Measurements from ENCODE around the gene PDE8B.

Gene PDE8B

GRCh38 chr5:77266291-77266690, 55.8 kb downstream of the PDE8B start:
- H2AK5ac ChIP-seq (ENCODE audit: low read depth, low read length), result no peak overlapping the region
- no peak overlapping the region for H3K4me3 ChIP-seq (ENCODE audit: low read length in 2 of 2)
- no peak overlapping the region for H2AFZ ChIP-seq (ENCODE audit: low read length)
- no CpG with 5 or more reads among the region's 2 CpGs for WGBS, 2 donors (ENCODE audit: extremely low coverage in 2 of 2, insufficient read length in 2 of 2, insufficient replicate concordance in 1 of 2)
- no peak overlapping the region for H3K14ac ChIP-seq (ENCODE audit: low read length)
- H3K27ac ChIP-seq (replicated peaks; ENCODE audit: low read length), result no peak overlapping the region
- no peak overlapping the region for H2BK12ac ChIP-seq (ENCODE audit: low read length)
- H3K9me3 ChIP-seq (replicated peaks in 1 of 2; ENCODE audit: control insufficient read depth in 2 of 2, insufficient read depth in 1 of 2, low read depth in 1 of 2, low read length in 2 of 2), result no peaks in the 10 kb centered on the region
- H2BK15ac ChIP-seq (ENCODE audit: low read length), result no peak overlapping the region
- H3K27me3 ChIP-seq (ENCODE audit: control insufficient read depth in 3 of 3, insufficient read depth in 3 of 3, low read depth in 1 of 3, low read length in 3 of 3), result no peaks in the 10 kb centered on the region
- no peaks in the 10 kb centered on the region for H3K4me1 ChIP-seq (ENCODE audit: control insufficient read depth in 2 of 2, insufficient read depth in 1 of 2, low read depth in 1 of 2, low read length in 2 of 2)
- no peak overlapping the region for H3K23ac ChIP-seq (ENCODE audit: low read depth, low read length, poor library complexity)
- no peaks in the 10 kb centered on the region for H3K36me3 ChIP-seq (replicated peaks in 1 of 2; ENCODE audit: control insufficient read depth in 2 of 2, insufficient read depth in 2 of 2, low read length in 2 of 2)
- DNase-seq (ENCODE audit: low spot score), result no peak
- H3K9ac ChIP-seq (ENCODE audit: low read depth, low read length, poor library complexity), result no peak overlapping the region
- H4K91ac ChIP-seq (ENCODE audit: low read depth, low read length, poor library complexity), result no peak overlapping the region
- H4K8ac ChIP-seq (ENCODE audit: low read depth, low read length), result no peak overlapping the region
- no peak overlapping the region for H3K18ac ChIP-seq (ENCODE audit: low read length)
- no peak overlapping the region for H3K4me2 ChIP-seq (ENCODE audit: insufficient read depth, low read length, poor library complexity, severe bottlenecking)
- no peak overlapping the region for H2BK5ac ChIP-seq (ENCODE audit: low read length)
- no peaks in the 10 kb centered on the region for H3K79me1 ChIP-seq (ENCODE audit: low read depth, low read length)
- H2BK120ac ChIP-seq (ENCODE audit: low read depth, low read length), result no peak overlapping the region
- H3K4ac ChIP-seq (ENCODE audit: low read length), result no peak overlapping the region

GRCh38 chr5:77267496-77267895, 57.0 kb downstream of the PDE8B start:
- Histone ChIP-seq H3K27ac (replicated peaks; ENCODE audit: low read length) (no peak overlapping the region), H3K27me3 (ENCODE audit: control insufficient read depth in 3 of 3, insufficient read depth in 3 of 3, low read depth in 1 of 3, low read length in 3 of 3) (no peaks in the 10 kb centered on the region), H2BK12ac (ENCODE audit: low read length) (no peak overlapping the region), H3K9me3 (replicated peaks in 1 of 2; ENCODE audit: control insufficient read depth in 2 of 2, insufficient read depth in 1 of 2, low read depth in 1 of 2, low read length in 2 of 2) (no peaks in the 10 kb centered on the region), H3K4ac (ENCODE audit: low read length) (no peak overlapping the region), H2AFZ (ENCODE audit: low read length) (no peak overlapping the region), H3K36me3 (replicated peaks in 1 of 2; ENCODE audit: control insufficient read depth in 2 of 2, insufficient read depth in 2 of 2, low read length in 2 of 2) (no peaks in the 10 kb centered on the region), H3K4me2 (ENCODE audit: insufficient read depth, low read length, poor library complexity, severe bottlenecking) (no peak overlapping the region), H2AK5ac (ENCODE audit: low read depth, low read length) (no peak overlapping the region), H4K91ac (ENCODE audit: low read depth, low read length, poor library complexity) (no peak overlapping the region), H3K9ac (ENCODE audit: low read depth, low read length, poor library complexity) (no peak overlapping the region), H4K8ac (ENCODE audit: low read depth, low read length) (no peak overlapping the region), H3K4me1 (ENCODE audit: control insufficient read depth in 2 of 2, insufficient read depth in 1 of 2, low read depth in 1 of 2, low read length in 2 of 2) (no peaks in the 10 kb centered on the region), H3K23ac (ENCODE audit: low read depth, low read length, poor library complexity) (no peak overlapping the region), H2BK5ac (ENCODE audit: low read length) (no peak overlapping the region), H3K4me3 (ENCODE audit: low read length in 2 of 2) (no peak overlapping the region), H3K18ac (ENCODE audit: low read length) (no peak overlapping the region), H3K79me1 (ENCODE audit: low read depth, low read length) (no peaks in the 10 kb centered on the region), H2BK15ac (ENCODE audit: low read length) (no peak overlapping the region), H2BK120ac (ENCODE audit: low read depth, low read length) (no peak overlapping the region), H3K14ac (ENCODE audit: low read length) (no peak overlapping the region)
- WGBS, 2 donors (ENCODE audit: extremely low coverage in 2 of 2, insufficient read length in 2 of 2, insufficient replicate concordance in 1 of 2), result no CpG with 5 or more reads among the region's 3 CpGs
- no peak for DNase-seq (ENCODE audit: low spot score)

GRCh38 chr5:77272206-77272605, 61.7 kb downstream of the PDE8B start:
- H3K27me3 ChIP-seq (ENCODE audit: control insufficient read depth in 3 of 3, insufficient read depth in 3 of 3, low read depth in 1 of 3, low read length in 3 of 3), result no peaks in the 10 kb centered on the region
- no peak overlapping the region for H3K27ac ChIP-seq (replicated peaks; ENCODE audit: low read length)
- no peak overlapping the region for H2AFZ ChIP-seq (ENCODE audit: low read length)
- H3K9ac ChIP-seq (ENCODE audit: low read depth, low read length, poor library complexity), result no peak overlapping the region
- H2BK15ac ChIP-seq (ENCODE audit: low read length), result no peak overlapping the region
- H2BK5ac ChIP-seq (ENCODE audit: low read length), result no peak overlapping the region
- no peak overlapping the region for H4K8ac ChIP-seq (ENCODE audit: low read depth, low read length)
- H3K18ac ChIP-seq (ENCODE audit: low read length), result no peak overlapping the region
- no peak overlapping the region for H3K23ac ChIP-seq (ENCODE audit: low read depth, low read length, poor library complexity)
- H3K79me1 ChIP-seq (ENCODE audit: low read depth, low read length), result no peaks in the 10 kb centered on the region
- H3K9me3 ChIP-seq (replicated peaks in 1 of 2; ENCODE audit: control insufficient read depth in 2 of 2, insufficient read depth in 1 of 2, low read depth in 1 of 2, low read length in 2 of 2), result no peaks in the 10 kb centered on the region
- no peak overlapping the region for H2BK12ac ChIP-seq (ENCODE audit: low read length)
- H4K91ac ChIP-seq (ENCODE audit: low read depth, low read length, poor library complexity), result no peak overlapping the region
- H2AK5ac ChIP-seq (ENCODE audit: low read depth, low read length), result no peak overlapping the region
- no peak overlapping the region for H3K4me2 ChIP-seq (ENCODE audit: insufficient read depth, low read length, poor library complexity, severe bottlenecking)
- WGBS, 2 donors (ENCODE audit: extremely low coverage in 2 of 2, insufficient read length in 2 of 2, insufficient replicate concordance in 1 of 2), result no CpG with 5 or more reads among the region's 1 CpG
- no peak overlapping the region for H3K4me3 ChIP-seq (ENCODE audit: low read length in 2 of 2)
- no peaks in the 10 kb centered on the region for H3K36me3 ChIP-seq (replicated peaks in 1 of 2; ENCODE audit: control insufficient read depth in 2 of 2, insufficient read depth in 2 of 2, low read length in 2 of 2)
- no peak overlapping the region for H3K14ac ChIP-seq (ENCODE audit: low read length)
- no peak for DNase-seq (ENCODE audit: low spot score)
- no peak overlapping the region for H3K4ac ChIP-seq (ENCODE audit: low read length)
- H2BK120ac ChIP-seq (ENCODE audit: low read depth, low read length), result no peak overlapping the region
- H3K4me1 ChIP-seq (ENCODE audit: control insufficient read depth in 2 of 2, insufficient read depth in 1 of 2, low read depth in 1 of 2, low read length in 2 of 2), result no peaks in the 10 kb centered on the region

GRCh38 chr5:77277759-77278158, 67.3 kb downstream of the PDE8B start:
- Histone ChIP-seq H2BK15ac (ENCODE audit: low read length) (no peak overlapping the region), H3K27me3 (ENCODE audit: control insufficient read depth in 3 of 3, insufficient read depth in 3 of 3, low read depth in 1 of 3, low read length in 3 of 3) (peaks cover 0 to 3% (median 0%) of the 10 kb centered on the region in 3 experiments), H3K79me1 (ENCODE audit: low read depth, low read length) (no peaks in the 10 kb centered on the region), H4K91ac (ENCODE audit: low read depth, low read length, poor library complexity) (no peak overlapping the region), H4K8ac (ENCODE audit: low read depth, low read length) (no peak overlapping the region), H3K27ac (replicated peaks; ENCODE audit: low read length) (no peak overlapping the region), H3K14ac (ENCODE audit: low read length) (no peak overlapping the region), H2AK5ac (ENCODE audit: low read depth, low read length) (no peak overlapping the region), H3K4me1 (ENCODE audit: control insufficient read depth in 2 of 2, insufficient read depth in 1 of 2, low read depth in 1 of 2, low read length in 2 of 2) (no peaks in the 10 kb centered on the region), H2BK5ac (ENCODE audit: low read length) (no peak overlapping the region), H3K4ac (ENCODE audit: low read length) (no peak overlapping the region), H2BK12ac (ENCODE audit: low read length) (no peak overlapping the region), H3K36me3 (replicated peaks in 1 of 2; ENCODE audit: control insufficient read depth in 2 of 2, insufficient read depth in 2 of 2, low read length in 2 of 2) (no peaks in the 10 kb centered on the region), H3K4me2 (ENCODE audit: insufficient read depth, low read length, poor library complexity, severe bottlenecking) (no peak overlapping the region), H3K23ac (ENCODE audit: low read depth, low read length, poor library complexity) (no peak overlapping the region), H2BK120ac (ENCODE audit: low read depth, low read length) (no peak overlapping the region), H3K4me3 (ENCODE audit: low read length in 2 of 2) (no peak overlapping the region), H3K9me3 (replicated peaks in 1 of 2; ENCODE audit: control insufficient read depth in 2 of 2, insufficient read depth in 1 of 2, low read depth in 1 of 2, low read length in 2 of 2) (no peaks in the 10 kb centered on the region), H3K18ac (ENCODE audit: low read length) (no peak overlapping the region), H2AFZ (ENCODE audit: low read length) (no peak overlapping the region), H3K9ac (ENCODE audit: low read depth, low read length, poor library complexity) (no peak overlapping the region)
- no peak for DNase-seq (ENCODE audit: low spot score)
- WGBS, 2 donors (ENCODE audit: extremely low coverage in 2 of 2, insufficient read length in 2 of 2, insufficient replicate concordance in 1 of 2), result no CpG with 5 or more reads among the region's 4 CpGs
